Osteoblast (primary cell): ENCODE results near the gene DEFB124. TPM values are rescaled to one million over a fixed set of nuclear protein-coding genes. Genes with fewer than 3 reads are reported as not detected.
A peak's percentile ranks its signal among the peaks of the same experiment; 100 is the strongest.

Experiments used
- DNase-seq: peaks from one replicate; pipeline ENCODE4 v3.0.0; 2011; ENCODE audit warnings: low spot score, mixed read lengths; ENCODE audit not compliant: insufficient read length; ENCODE audit errors: missing footprints
- H2AFZ ChIP-seq: 2 replicates; pipeline ENCODE4 v1.6.0; 2011; ENCODE audit warnings: mild to moderate bottlenecking, low read length
- H3K27ac ChIP-seq: 2 replicates; pipeline ENCODE4 v1.5.1; 2011; ENCODE audit warnings: mild to moderate bottlenecking, low read depth, low read length, moderate library complexity
- H3K27me3 ChIP-seq: 2 replicates; pipeline ENCODE4 v1.6.0; 2012; ENCODE audit warnings: mild to moderate bottlenecking, control low read depth, inconsistent platforms, low read length, moderate library complexity; ENCODE audit not compliant: insufficient read depth
- H3K36me3 ChIP-seq: 2 replicates; pipeline ENCODE4 v1.5.1; 2011; ENCODE audit warnings: mild to moderate bottlenecking, low read length, control low read depth, moderate library complexity; ENCODE audit not compliant: insufficient read depth
- H3K4me1 ChIP-seq: 2 replicates; pipeline ENCODE4 v1.5.1; 2011; ENCODE audit warnings: mild to moderate bottlenecking, low read length, control low read depth, moderate library complexity; ENCODE audit not compliant: insufficient read depth
- H3K4me2 ChIP-seq: 2 replicates; pipeline ENCODE4 v1.6.0; 2011; ENCODE audit warnings: mild to moderate bottlenecking, low read length; ENCODE audit not compliant: insufficient read depth
- H3K4me3 ChIP-seq: fragments of 200-600 bp; sonication (generic); 3 replicates; pipeline ENCODE4 v1.5.1; 2012; ENCODE audit warnings: mild to moderate bottlenecking, low read length, inconsistent platforms; ENCODE audit not compliant: insufficient read depth
- H3K79me2 ChIP-seq: 2 replicates; pipeline ENCODE4 v1.6.0; 2012; ENCODE audit warnings: mild to moderate bottlenecking, low read length, control low read depth, inconsistent platforms; ENCODE audit not compliant: insufficient read depth
- H3K9me3 ChIP-seq: 2 replicates; pipeline ENCODE4 v1.5.1; 2011; ENCODE audit warnings: low read depth, low read length, control low read depth
- H4K20me1 ChIP-seq: 2 replicates; pipeline ENCODE4 v1.6.0; 2012; ENCODE audit warnings: mild to moderate bottlenecking, low read length, control low read depth; ENCODE audit not compliant: insufficient read depth
- CTCF ChIP-seq: IDR thresholded peaks from 2 replicates; pipeline ENCODE4 v1.5.1; 2011; ENCODE audit warnings: mild to moderate bottlenecking, low read depth, low read length, moderate library complexity; ENCODE audit errors: extremely low read depth
- total RNA-seq: library from RNA; depleted of rRNA; stranded (reverse); fragments of >200 nt; gene quantifications from 2 replicates; pipeline ENCODE4 v1.2.3, GENCODE V29; 2012

The DEFB124 gene
- total RNA-seq, 1 donor: not detected

GRCh38 chr20:31449511-31450414 lies 25.2 kb downstream of the DEFB124 start:
- no peaks in the 10 kb centered on the region for H4K20me1 ChIP-seq
- H3K27ac ChIP-seq: no peak overlapping the region
- H3K4me3 ChIP-seq: no peak overlapping the region
- no peaks in the 10 kb centered on the region for H3K4me1 ChIP-seq
- no peak overlapping the region for H3K4me2 ChIP-seq
- H3K9me3 ChIP-seq: no peaks in the 10 kb centered on the region
- H3K36me3 ChIP-seq: no peaks in the 10 kb centered on the region
- no peak overlapping the region for H2AFZ ChIP-seq
- H3K27me3 ChIP-seq: no peaks in the 10 kb centered on the region
- no peak for DNase-seq
- no peaks in the 10 kb centered on the region for H3K79me2 ChIP-seq
- TF ChIP-seq CTCF: no peak

- no peak for DNase-seq
- no peak for TF ChIP-seq CTCF
Measured at GRCh38 chr20:31446084-31446819, 28.7 kb downstream of the DEFB124 start.

GRCh38 chr20:31440012-31440659 lies 34.8 kb downstream of the DEFB124 start, which contains the start of gene DEFB123:
DEFB123 (plus strand) TSS chr20:31440632; CDS start chr20:31440699, 67 bp downstream.
- no peaks in the 10 kb centered on the region for H3K4me1 ChIP-seq
- no peak within 1 kb of the TSS for H3K27ac ChIP-seq
- no peak within 1 kb of the TSS for H3K4me2 ChIP-seq
- no peaks in the 10 kb centered on the region for H3K9me3 ChIP-seq
- no peak for DNase-seq
- TF ChIP-seq CTCF: peak; percentile 34
- H3K4me3 ChIP-seq: no peak within 1 kb of the TSS
- no peaks in the 10 kb centered on the region for H3K27me3 ChIP-seq
- no peak within 1 kb of the TSS for H2AFZ ChIP-seq
- H3K36me3 ChIP-seq: no peaks in the 10 kb centered on the region
- no peaks in the 10 kb centered on the region for H3K79me2 ChIP-seq
- H4K20me1 ChIP-seq: no peaks in the 10 kb centered on the region

More at GRCh38 chr20:31446084-31446819, 28.7 kb downstream of the DEFB124 start:
- H3K9me3 ChIP-seq: no peaks in the 10 kb centered on the region
- no peak overlapping the region for H3K27ac ChIP-seq
- H3K27me3 ChIP-seq: no peaks in the 10 kb centered on the region
- no peak overlapping the region for H2AFZ ChIP-seq
- no peak overlapping the region for H3K4me3 ChIP-seq
- H3K4me2 ChIP-seq: no peak overlapping the region
- no peaks in the 10 kb centered on the region for H3K4me1 ChIP-seq
- H3K36me3 ChIP-seq: no peaks in the 10 kb centered on the region
- no peaks in the 10 kb centered on the region for H3K79me2 ChIP-seq
- H4K20me1 ChIP-seq: no peaks in the 10 kb centered on the region
